ENCODE data around the gene SDK1.
A peak's percentile ranks its signal among the peaks of the same experiment; 100 is the strongest.

SDK1 gene

DNA sequence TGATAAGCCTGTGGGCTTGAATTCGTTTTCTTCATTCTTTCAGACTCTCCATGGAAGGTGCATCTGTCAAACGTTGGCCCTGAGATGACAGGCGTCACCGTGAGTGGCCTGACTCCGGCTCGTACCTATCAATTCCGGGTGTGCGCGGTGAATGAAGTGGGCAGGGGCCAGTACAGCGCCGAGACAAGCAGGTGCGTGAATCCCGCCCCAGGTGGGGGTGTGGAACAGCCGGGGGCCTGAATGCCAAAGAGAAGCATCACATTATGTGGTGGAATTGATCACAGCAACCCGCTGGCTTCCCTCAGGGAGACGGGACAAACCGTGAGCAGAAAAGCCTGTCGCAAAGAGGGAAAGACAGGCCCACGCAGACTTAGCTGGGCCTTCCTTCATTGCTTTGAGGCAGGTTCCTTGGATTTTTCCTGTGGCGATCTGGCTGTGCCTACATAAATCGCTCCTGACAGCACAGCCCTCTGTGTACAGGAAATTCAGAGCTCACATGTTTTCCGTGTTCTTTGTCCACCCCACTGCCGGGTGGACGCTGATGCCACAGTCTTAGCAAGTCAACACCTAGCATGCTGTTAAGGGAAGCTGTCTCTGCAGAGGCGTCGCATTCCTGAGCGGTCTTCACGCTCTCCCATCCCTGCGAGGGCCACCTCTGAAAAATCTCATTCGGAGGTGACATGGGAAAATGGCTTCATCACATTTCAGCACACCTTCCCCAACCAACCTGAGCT, 710.0 kb downstream of the SDK1 start:
- no peak for DNase-seq (ENCODE audit: low spot score)

- peak; percentile 32 for DNase-seq (ENCODE audit: low spot score)
These were observed 712.7 kb downstream of the SDK1 start for GRCh38 chr7:4013793-4014192.

- no peak for DNase-seq (ENCODE audit: low spot score)
These were observed 713.4 kb downstream of the SDK1 start for GRCh38 chr7:4014346-4015050.

DNA sequence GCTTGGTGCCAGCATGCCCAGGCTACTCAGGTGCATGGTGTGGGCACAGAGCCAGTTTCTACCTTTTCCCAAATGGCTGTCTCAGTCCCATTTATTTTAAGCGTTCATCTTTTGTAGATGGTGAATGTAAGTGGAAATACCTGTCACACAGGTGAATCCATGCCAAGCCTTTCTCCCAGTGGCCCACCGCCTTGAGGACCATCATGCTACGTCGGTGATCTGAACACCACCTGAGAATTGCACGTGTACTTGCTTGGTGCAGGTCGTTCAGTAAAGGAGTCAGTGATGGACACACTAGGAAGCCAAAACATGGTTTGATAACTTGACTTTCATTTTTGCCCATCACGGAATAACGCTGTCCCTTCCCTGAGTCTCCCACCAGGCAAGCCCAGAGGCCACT, 714.3 kb downstream of the SDK1 start:
- no peak for DNase-seq (ENCODE audit: low spot score)

GRCh38 chr7:4015996-4016395, 714.9 kb downstream of the SDK1 start:
- DNase-seq (ENCODE audit: low spot score): no peak

DNA sequence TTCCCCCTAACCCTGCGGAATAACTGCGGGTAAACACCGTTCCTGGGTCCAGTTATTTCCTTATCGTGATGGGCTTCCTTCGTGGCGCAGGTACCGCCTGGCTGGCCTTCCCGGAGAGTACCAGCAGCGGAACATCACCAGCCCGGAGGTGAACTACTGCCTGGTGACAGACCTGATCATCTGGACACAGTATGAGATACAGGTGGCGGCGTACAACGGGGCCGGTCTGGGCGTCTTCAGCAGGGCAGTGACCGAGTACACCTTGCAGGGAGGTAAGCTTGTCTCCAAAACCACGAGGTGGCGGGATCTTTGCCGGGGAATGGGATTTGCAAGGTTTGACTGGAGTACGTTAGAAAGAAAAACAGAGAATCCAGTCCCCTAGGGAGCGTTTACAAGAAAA, 716.0 kb downstream of the SDK1 start:
- DNase-seq (ENCODE audit: low spot score): no peak

DNA sequence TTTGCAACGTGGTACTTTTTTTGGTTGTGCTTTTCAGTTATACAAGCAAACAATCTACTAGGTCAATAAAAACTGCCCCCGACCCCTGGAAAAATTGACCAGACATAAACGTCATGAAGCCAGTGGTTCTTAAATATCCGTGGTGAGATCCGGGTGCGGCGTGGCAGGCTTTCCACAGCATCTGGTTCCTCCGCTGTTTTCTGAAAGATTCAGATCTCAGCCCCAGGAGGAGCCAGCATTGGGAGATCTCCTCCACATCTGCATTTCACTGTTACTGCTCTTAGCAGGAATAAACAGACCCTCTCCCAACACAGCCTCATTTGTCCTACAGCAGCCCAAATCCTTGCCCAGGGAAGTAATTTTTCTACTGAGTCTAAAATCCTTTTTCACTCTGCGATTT, 716.7 kb downstream of the SDK1 start:
- DNase-seq (ENCODE audit: low spot score): no peak

DNA sequence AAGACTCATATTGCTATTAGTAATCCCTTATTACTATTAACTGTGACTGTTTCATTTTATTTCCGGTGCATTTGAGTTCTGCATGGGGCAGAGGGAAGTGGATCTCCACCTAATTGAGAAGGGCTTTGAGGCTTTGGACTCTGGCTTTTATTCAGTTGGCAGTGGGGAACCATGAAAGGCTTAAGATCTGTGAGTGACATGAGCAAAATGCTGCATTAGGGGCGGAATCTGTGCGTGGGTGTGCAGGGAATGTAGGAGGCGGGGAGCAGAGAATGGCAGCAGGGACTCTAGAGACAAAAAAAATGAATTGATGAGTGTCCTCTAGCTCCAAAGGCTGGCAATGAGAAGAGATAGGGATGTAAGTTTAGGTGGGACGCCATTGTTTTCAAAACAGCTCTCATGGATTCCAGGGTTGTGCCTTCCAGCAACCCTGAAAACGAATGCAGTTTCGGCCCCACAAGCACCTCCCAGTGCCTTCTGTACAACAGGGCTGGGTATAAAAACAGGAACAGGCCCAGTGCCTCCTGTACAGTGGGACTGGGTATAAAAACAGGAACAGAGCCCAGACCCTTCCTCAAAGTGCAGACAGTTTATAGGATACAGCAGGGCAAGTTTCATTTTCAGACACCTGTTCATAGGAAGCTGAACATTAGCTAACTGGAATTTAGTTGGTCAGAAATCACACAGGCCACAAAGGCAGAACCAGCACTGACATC, 717.7 kb downstream of the SDK1 start:
- no peak for DNase-seq (ENCODE audit: low spot score)

DNA sequence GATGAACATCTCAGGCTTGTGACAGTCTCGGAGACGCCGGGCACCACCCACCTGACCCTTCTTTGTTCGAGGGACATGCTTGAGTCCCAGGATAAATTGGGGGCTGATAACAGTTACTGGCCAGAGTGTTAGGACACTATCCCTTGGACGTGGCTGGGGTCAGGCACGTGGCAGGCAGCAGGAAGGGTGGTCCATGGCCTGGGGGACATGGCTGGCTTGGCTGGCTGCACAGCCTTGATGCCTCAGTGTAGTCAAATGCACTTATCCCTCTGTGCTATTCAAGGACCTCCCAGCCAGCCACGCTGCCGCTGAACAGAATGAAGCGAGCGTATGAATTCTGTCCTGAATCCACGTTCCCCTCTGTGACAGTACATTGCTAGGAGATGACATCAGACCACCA, 719.0 kb downstream of the SDK1 start:
- DNase-seq (ENCODE audit: low spot score): no peak

DNA sequence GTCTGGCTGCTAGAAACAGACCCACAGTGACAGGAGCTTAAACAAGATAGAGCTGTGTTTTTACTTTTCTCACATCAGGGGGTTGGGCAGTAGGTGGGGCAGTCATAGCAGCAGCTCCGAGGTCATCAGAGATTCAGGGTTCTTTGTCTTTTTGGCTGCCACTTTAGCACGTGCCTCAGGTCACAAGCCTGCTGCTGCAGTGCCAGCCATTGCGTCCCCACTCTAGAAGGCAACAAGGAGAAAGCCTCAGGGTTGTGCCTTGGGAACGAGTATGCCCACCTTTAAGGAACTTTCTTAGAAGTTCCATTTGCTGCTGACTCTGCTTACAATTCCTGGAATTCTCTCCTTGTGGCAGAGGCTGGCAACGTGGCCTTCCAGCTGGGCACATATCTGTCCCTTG, 720.4 kb downstream of the SDK1 start:
- no peak for DNase-seq (ENCODE audit: low spot score)

- no peak for DNase-seq (ENCODE audit: low spot score)
These were observed 721.2 kb downstream of the SDK1 start for GRCh38 chr7:4022265-4022664.

DNA sequence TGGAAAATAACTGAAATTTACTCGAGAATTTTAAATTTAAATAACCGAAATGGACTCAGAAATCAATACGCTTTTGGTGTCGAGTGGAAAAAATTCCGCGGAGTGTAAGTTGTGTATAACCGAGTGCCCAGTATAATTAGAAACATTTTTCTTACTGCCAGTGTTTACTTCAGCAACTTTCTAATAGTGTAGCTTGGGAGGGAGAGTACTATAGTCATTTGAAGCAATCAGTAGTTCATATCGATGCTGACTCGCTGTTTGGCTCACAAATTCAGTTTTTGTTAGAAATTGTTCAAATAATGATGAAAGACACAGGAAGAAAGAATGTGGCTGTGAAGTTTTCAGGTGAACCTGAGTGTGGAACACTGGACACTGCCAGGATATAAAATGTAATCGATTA, 722.5 kb downstream of the SDK1 start:
- DNase-seq (ENCODE audit: low spot score): no peak

DNA sequence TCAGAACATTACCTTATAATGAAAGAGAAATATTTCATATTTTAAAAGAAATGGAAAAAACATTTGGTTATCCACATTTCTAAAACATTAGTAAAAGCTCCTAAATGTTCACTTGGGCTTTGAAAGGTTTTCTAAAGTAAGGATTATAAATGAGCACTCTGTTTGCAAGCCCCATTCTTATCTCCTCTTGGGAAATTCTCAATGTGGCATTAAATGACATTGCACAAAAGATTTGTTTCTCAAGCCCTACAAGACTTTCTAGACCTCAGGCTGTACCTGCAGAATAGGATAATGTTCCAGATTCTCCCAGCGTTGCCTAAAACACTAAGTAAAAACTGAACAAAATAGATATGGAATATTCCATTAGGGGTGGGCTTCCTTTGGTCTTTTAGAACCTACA, 723.1 kb downstream of the SDK1 start:
- no peak for DNase-seq (ENCODE audit: low spot score)

DNA sequence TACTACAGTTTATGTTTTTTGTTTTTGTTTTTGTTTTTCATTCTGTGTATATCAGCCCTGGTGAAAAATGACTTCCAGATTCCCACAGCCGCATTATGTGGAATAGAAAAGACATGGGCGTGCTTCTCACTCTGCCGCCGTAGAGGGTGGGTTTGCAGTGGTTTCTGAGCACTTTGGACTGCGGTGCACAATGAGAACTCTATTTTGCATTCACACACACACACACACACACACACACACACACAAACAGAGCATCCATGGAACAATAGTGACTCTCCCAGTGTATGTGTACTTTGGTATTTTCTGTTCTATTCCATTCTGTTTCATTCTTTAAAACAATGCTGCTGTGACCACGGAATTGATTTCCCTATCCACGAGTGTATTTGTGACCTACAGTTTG, 723.8 kb downstream of the SDK1 start:
- no peak for DNase-seq (ENCODE audit: low spot score)

- DNase-seq (ENCODE audit: low spot score): no peak
These were observed 724.2 kb downstream of the SDK1 start for GRCh38 chr7:4025210-4025609.

DNA sequence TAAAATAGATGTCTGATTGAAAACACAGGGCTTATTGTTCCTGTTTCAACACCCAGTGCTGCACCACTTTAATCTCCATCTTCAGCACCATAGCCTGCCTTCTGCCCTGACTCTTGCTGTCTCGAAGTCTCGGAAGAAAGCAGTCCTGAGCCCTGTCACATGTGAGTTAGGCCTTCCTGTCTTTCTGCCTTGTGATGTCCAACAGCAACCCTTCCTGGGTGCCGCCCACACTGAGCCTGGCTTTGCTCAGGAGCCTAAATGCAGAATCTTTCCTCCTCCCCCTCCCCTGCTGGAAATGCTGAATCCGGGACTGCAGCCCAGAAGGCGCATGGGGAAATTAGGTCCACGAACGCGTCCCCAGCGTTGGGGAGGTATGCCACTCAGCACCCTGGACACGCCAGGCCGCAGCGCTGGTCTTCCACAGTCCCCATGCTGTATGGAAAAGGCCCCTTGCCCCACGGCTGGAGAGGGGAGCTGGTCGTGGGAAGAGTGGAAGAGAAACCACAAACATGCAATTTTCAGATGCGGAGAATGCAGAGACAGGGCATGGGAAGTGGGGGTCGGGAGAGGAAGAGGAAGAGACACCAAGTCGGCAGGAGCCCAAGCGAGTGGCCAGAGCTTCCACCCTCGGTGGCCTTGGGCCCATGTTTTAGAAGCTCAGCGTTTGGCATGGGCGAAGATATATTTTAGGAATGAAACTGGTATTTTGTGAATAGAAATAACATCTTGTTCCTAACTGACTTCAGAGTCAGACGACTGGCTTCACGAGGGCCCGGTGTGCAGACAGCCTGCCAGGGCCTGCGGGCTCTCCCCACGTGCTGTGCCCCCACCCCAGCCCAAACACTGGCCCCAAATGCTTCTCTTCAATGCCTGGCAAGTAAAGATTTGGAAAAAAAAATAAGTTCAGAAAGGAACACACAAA, 724.9 kb downstream of the SDK1 start:
- DNase-seq (ENCODE audit: low spot score): peak; percentile 21

DNA sequence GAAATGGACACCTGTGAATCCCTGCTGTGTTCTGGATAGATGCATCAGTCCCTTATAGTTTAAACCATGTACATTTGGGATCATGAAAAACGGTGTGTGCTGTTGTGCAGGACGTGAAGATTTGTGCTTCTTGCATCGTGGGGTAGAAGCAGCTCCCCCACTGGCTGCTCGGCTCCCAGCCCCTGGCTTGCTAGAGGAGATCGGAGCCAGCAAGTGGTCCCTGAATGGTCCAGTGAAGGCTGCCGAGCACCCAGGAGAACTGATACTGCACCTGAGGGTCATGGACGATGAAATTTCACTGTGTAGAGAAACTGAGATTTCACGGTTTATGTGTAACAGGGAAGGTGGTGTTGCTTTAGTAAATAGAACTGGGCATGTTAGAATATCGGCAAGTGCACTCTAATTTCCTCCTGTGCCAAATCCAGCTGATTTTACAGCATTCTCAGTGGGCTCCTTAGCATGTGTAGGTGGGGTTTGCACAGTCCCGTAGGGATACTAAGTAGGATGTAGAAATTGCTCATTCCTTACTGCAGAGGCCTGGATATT, 726.0 kb downstream of the SDK1 start:
- no peak for DNase-seq (ENCODE audit: low spot score)

- DNase-seq (ENCODE audit: low spot score): no peak
These were observed 727.2 kb downstream of the SDK1 start for GRCh38 chr7:4028221-4028620.

- DNase-seq (ENCODE audit: low spot score): no peak
These were observed 728.9 kb downstream of the SDK1 start for GRCh38 chr7:4029941-4030340.

DNA sequence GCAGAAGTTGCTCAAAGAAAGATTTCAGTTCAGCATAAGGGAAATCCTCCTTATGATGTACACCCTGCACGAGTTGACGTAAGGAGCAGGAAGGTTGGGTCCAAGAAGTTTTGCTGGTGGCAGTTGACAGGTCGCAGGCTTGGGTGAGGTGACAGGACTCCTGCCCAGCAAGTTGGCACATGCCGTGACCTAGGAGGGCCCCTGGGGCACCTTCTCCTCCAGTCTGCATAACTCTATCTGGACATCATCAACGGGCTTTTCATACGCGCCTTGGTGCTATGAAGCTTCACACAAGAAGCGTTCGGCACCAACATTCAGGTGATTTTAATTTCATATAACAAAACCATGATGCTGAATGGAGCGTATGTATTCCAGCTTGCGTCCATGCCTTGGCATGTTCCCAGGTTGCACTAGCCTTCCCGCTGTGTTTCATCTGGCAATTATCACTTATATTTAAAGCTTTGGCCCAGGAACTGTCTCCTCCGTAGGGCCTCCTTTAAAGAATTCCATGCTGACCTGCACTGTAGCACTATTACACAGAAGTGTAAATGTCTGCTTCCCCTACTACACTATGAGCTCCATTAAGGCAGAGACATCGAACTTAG, 729.4 kb downstream of the SDK1 start:
- DNase-seq (ENCODE audit: low spot score): no peak

DNA sequence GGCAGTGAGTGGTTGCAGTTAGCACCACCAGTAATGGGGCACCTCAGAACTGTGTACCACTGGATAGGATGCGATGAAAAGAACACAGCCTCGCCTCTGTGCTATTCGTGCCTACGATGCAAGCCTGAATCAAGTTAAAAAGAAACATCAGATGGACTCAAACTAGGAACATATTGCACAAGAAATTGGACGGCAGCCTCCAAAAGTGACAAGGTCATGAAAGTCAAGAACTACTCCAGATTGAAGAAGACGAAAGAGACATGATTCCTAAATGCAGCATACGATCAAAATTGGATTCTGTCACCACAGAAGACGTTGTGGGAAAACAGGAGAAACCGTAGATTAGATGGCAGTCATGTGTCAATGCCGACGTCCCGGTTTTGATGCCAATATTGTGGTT, 732.9 kb downstream of the SDK1 start:
- no peak for DNase-seq (ENCODE audit: low spot score)
